Stimulated activated CD8-positive, alpha-beta memory T cell treated with anti-CD3 and anti-CD28 coated beads, Interleukin-12 subunit alpha, Interleukin-12 subunit beta, amount 100 ng/mL, for 1 hour (primary cell): Measurements from ENCODE around the gene GAR1.
"Not testable (repeated sequence)": the region's sequence is repeated elsewhere in the genome, so short reads cannot be mapped to it uniquely, and the experiment has no call there.

Experiments
- DNase-seq: peaks from one replicate; pipeline ENCODE4 v3.0.0-alpha.2; 2020; ENCODE audit warnings: low read depth

GAR1 gene

DNA sequence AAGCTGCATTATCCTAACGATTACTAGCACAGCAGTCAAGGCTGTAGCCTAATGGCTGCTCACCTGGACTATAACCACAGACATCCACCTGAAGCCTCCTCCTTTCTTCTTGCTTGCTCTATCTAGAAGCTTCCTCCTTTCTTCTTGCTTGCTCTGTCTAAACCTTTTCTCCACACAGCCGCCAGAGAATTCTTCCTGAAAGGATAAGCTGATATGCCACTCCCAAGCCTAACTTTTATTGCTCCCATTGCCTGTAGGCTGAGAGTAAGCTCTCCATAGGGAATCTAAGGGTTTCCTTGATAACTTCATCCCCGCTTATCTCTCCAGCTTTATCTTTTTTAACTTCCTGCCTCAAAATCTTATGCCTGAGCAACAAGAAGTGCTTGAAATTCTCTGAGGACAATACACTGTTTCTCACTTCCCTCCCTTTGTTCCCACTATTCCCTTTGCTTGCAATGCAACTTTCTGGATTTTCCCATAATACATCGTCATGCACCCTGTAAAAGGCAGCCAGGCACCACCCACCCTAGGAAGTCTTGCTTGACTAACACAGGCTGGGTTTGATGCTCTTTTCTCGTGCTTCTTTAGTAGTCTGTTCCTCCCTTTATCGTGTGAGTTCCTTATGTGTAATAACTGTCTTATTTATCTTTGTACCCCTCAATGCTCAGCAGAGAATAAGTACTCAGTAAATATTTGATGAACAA, 31.0 kb downstream of the GAR1 start:
- DNase-seq = no peak

GRCh38 chr4:109847896-109848442, 32.4 kb downstream of the GAR1 start, which contains the start of gene LRIT3:
TSS of gene LRIT3 (plus strand) at chr4:109848107. CDS start at chr4:109848202, 95 bp downstream.
- DNase-seq = no peak

GRCh38 chr4:109848501-109848900, 32.9 kb downstream of the GAR1 start:
- no peak for DNase-seq

DNA sequence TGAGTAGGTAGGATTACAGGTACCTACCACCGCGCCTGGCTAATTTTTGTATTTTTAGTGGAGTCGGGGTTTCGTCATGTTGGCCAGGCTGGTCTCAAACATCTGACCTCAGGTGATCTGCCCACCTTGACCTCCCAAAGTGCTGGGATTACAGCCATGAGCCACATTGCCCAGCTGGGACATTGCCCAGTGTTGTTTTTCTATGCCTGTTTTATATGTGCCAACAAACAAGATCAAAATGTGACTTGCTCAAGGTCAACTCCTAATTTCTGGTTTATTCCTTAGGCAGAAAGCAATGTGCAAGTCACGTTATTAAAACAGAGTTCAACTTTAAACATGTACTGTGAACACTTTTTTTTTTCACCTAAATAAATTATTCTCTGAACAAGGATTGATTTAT, 35.0 kb downstream of the GAR1 start:
- DNase-seq = no peak

GRCh38 chr4:109859426-109860300, 44.1 kb downstream of the GAR1 start:
- not testable (repeated sequence) for DNase-seq

GRCh38 chr4:109861271-109861670, 45.7 kb downstream of the GAR1 start:
- DNase-seq = no peak

GRCh38 chr4:109861916-109862511, 46.5 kb downstream of the GAR1 start:
- no peak for DNase-seq

GRCh38 chr4:109864134-109864533, 48.6 kb downstream of the GAR1 start:
- no peak for DNase-seq

- DNase-seq = no peak
Observed at GRCh38 chr4:109870061-109870460, 54.5 kb downstream of the GAR1 start.

DNA sequence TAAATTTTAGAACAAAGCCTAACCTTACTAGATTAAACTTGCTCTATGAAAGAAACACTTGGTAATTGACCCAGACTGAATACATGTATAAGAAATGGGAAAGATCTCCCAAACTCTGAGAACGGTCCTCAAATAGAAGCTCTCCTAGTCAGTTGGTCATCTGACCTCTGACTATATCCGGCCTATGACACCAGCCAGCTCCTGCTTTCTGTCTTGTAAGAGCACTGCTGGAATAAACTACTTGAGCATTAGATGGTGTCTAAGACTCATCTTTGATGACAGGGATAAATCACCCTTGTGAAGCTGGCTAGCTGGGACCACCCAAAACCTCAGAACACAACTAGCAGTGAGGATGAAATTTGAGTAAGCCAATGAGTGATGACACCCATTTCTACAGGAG, 56.5 kb downstream of the GAR1 start:
- DNase-seq = no peak

DNA sequence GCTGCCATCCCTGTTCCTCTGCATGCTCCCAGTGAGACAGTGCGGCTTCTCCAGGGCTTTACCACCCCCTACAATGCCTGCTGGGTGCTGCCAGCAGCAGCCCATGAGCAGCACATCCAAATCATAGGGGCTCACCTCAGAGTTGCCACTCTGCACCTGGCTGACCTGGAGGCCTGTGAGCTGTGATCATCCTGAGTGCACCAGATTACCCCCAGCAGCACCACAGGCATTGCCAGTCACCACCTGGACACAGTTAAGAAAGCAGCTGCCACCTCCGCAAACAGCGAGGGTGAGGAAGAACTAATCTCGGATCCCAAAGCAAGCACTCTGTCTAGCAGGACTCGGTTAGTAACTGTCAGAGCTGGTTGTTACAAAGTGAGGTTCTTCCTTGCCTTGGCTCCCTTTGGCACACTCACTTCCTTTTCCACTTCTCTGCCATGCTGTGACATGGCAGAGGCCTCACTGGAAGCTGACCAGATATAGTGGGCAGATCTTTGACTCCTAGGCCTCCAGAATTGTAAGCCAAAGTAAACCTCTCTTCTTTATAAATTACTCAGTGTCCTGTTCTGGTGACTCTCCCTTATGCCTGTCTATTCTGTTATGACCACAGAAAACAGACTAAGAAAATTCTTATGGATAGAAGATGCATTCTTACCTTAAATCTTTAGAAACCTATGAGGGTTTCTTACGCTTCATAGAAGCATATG, 57.5 kb downstream of the GAR1 start:
- no peak for DNase-seq

DNA sequence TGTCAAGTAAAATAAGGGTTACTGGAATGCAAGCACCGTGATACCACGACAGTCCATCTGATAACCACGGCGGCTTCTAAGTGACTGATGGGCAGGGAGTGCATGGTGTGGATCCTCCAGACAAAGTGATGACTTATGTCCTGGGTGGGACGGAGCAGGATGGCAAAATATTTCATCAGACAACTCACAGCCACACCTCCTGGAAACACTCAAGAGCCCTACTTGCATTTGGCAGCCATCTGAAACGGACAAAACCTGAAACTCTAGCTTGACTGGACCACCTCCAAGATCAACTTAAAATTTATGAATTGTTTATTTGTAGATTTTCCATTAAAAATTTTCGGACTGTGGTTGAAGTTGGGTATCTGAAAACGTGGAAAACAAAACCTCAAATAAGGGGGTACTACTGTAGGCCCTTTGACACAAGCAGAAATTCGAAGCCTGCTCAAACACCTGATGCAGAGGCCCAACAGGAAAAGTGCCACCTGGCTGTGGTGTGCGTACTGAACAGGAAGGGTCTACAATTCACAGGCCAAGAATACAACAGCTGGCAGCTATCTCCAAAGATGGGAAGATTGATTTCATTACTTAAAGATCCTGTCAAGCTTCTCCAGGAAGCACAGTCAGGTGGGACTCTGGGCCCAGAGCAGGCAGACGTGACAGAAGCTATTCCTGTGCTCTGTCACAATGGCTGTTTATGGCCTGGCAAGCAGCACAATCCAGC, 58.4 kb downstream of the GAR1 start:
- DNase-seq = no peak
